Testis (tissue), 2 donors: ENCODE results near the gene DNM3.

Source experiments
- CTCF ChIP-seq, 3 experiments: fragments of 450-650 bp in 2 of 3; fragments of 200-600 bp in 1 of 3; sonication (generic) in 1 of 3; IDR thresholded peaks; one replicate each; pipeline ENCODE4 v1.5.1; 2016 to 2019; ENCODE audit warnings: antibody characterized with exemption in 3 of 3, mild to moderate bottlenecking in 2 of 3, moderate library complexity in 1 of 3
- POLR2A ChIP-seq: fragments of 450-650 bp; IDR thresholded peaks from one replicate; pipeline ENCODE4 v1.6.1; 2017; ENCODE audit warnings: antibody characterized with exemption, mild to moderate bottlenecking, moderate library complexity

GRCh38 chr1:172278478-172278877 is 437.2 kb downstream of the DNM3 start:
- TF ChIP-seq CTCF (IDR thresholded peaks at IDR 0.05) (no peak), POLR2A (no peak)
